IPS-18c (cell line): ENCODE measurements around the gene PTRH1.

ENCODE experiments used
- H3K4me3 ChIP-seq: 2 replicates; pipeline ENCODE4 v1.7.0; 2013; ENCODE audit warnings: low read depth, mild to moderate bottlenecking, low read length, moderate library complexity; ENCODE audit not compliant: insufficient read depth
- H3K9me3 ChIP-seq: one replicate; pipeline ENCODE4 v1.6.1; 2013; ENCODE audit warnings: mild to moderate bottlenecking, low read length, moderate library complexity; ENCODE audit not compliant: control insufficient read depth, insufficient read depth

PTRH1 gene

DNA sequence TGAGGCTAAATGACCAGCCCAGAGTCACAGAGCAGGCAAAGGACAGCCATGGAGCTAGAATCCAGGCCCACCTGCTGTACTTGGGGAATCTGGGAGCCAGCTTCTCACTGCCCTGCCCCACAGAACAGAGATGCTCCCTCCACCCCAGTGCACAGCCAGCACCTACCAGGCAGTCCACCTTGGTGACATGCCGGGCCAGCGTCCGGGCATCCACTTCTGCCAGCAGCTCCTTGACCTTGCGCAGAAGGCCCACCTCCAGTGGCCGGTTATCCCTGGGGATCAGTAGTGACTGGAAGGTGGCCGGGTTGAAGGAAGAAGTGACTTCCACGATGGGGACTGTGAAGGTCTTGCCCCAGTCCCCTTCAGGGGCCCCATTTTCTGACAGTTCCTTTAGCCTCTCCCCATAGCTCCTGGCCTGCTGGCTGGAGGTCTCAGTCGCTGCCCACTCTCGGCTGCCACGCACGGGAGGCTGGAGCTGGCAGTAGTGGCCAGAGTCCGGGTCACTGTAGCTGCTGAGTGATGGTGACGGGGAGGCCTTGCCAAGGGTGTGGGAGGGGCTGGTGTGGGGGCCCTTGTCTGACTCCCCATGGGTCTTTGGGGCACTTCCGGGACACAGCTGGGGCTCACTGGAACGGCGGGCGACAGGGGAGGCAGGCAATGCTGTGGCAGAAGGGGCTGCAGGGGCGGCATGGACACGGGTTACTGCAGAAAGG is 29.1 kb upstream of the PTRH1 start:
- Histone ChIP-seq H3K9me3 (no peaks in the 10 kb centered on the region), H3K4me3 (no peak overlapping the region)

GRCh38 chr9:127742435-127743088 is 27.1 kb upstream of the PTRH1 start:
- Histone ChIP-seq H3K9me3 (no peaks in the 10 kb centered on the region), H3K4me3 (peak overlapping the region; percentile 50)

DNA sequence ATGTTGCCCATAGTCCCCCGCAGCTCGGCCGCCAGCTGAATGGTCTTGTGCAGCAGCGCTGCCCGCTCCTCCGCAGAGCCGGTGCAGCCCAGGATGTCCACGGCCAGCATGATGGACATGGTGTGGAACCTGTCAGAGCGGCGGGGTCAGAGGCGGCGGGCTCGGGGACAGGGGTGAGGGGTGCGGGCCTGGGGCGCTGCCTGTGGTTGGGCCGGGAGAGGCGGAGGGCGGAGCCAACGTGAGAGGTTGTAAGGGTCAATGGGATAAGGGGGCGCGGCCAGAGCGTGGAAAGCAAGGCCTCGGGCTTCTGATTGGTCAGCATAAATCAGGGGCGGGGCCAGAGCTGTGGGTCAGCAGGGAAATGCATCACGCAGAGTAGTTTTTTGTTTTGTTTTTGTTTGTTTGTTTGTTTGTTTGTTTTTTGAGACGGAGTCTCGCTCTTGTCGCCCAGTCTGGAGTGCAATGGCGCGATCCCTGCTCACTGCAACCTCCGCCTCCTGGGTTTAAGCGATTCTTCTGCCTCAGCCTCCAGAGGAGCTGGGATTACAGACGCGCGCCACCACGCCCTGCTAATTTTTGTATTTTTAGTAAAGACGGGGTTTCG is 26.5 kb upstream of the PTRH1 start:
- peak overlapping the region; percentile 50 for H3K4me3 ChIP-seq
- no peaks in the 10 kb centered on the region for H3K9me3 ChIP-seq

DNA sequence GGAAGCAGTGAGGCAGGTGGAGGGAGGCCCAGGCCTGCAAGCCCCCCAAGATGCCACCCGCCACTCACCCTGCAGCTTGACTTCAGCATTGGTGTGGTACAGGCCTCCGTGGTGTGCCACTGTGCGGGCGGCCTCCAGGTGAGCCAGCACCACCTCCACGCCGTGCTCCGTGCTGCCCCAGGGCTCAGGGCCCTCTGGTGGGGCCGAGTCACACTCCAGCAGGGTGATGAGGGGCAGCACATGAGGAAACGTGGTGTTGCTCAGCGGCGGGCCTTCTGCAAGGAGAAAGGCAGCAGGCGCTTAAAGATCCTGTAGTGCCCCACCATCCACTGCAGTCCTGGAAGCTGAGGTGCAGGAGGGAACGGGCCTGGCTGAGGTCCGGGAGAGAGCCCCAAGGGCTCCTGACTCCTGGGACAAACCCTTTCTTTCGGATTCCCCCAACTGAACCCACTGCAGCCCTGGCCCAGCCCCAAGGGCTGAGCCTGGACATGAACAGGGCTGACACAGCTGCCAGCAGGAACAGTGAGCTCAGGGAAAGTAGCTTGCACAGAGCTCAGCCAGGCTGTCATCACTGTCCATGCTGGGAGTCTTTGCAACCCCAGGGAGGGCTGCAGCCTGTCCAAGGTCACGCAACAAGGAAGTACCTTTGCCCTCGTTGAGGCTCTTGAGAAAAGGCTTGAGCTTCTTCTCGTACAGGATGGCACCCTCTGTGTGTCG is 24.3 kb upstream of the PTRH1 start:
- Histone ChIP-seq H3K4me3 (no peak overlapping the region), H3K9me3 (no peaks in the 10 kb centered on the region)

DNA sequence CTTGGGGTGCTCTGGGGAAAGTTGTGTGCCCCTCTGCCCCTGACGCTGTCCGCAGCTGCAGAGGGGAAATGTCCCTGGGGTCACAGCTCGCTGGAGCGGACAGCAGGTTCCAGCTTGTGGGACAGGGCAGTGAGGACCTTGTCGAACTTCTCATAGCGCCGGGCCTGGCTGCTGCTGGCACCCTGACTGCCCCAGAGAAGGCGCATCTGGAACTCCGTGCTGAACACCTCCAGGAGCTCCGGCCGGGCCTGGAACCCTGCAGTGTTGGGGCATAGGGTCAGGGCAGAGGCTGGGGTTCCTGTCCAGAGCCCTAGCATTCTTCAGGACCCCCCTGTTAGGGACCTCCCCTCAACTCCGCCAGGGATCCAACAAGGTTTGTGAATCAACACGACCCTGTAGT is 23.2 kb upstream of the PTRH1 start:
- Histone ChIP-seq H3K4me3 (no peak overlapping the region), H3K9me3 (no peaks in the 10 kb centered on the region)

- H3K4me3 ChIP-seq: no peak overlapping the region
- H3K9me3 ChIP-seq: no peaks in the 10 kb centered on the region
These were observed 20.2 kb upstream of the PTRH1 start for GRCh38 chr9:127735530-127736185.

- peak within 1 kb of the TSS; percentile 88 for H3K4me3 ChIP-seq
- H3K9me3 ChIP-seq: no peaks in the 10 kb centered on the region
These were observed 19.5 kb upstream of the PTRH1 start, which contains the start of gene TOR2A for GRCh38 chr9:127734747-127735529. TSS of gene TOR2A (minus strand) at chr9:127735294. CDS start at chr9:127735270, 24 bp downstream.

DNA sequence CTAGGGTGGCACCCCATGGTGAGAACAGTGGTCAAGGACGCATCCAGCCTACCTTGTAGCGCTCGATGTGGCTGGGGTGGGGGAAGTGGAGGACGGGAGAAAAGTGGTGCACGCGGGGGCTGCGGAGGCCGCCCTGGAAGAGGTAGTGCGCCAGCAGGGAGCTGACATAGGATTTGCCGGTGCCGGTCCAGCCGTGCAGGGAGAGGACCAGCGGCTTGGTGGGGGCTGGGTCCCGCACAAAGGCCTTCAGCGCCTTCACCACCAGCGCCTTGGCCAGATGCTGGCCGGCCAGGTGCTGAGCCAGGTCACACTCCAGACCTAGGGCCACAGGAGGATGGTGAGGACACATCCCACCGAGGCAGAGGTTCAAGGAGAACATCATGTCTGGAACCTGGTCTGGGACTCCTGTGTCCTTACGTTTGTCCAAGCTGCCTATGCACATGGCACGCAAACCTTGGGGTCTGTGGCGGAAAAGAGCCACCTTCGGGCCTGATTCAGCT is 18.8 kb upstream of the PTRH1 start:
- H3K4me3 ChIP-seq: peak overlapping the region; percentile 88; the same call in 1 of the 2 replicates
- H3K9me3 ChIP-seq: no peaks in the 10 kb centered on the region

GRCh38 chr9:127733614-127734013 is 18.2 kb upstream of the PTRH1 start:
- H3K4me3 ChIP-seq: no peak overlapping the region

DNA sequence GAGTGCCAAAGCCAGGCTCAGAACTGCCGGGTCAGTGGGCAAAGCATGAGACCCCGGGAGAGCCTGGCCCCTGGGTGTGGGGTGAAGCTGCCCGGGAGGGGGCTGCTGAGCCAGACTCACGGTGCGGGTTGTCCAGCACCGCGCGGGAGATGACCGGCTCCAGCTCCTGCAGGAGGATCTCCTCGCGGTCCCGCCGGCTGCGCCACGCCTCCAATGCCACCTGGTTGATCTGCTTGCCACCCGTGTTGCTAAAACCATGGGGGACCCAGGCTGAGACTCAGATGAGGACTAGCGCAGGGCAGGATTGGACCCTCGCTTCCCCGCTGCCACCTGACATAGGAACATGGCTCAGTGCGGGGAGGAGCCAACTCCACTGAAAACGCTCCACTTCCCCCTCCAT is 17.0 kb upstream of the PTRH1 start:
- H3K4me3 ChIP-seq: no peak overlapping the region
- no peaks in the 10 kb centered on the region for H3K9me3 ChIP-seq

More at GRCh38 chr9:127733614-127734013, 18.2 kb upstream of the PTRH1 start:
- H3K9me3 ChIP-seq: no peaks in the 10 kb centered on the region

- no peak overlapping the region for H3K4me3 ChIP-seq
- no peaks in the 10 kb centered on the region for H3K9me3 ChIP-seq
These were observed 16.5 kb upstream of the PTRH1 start for GRCh38 chr9:127731938-127732337.

DNA sequence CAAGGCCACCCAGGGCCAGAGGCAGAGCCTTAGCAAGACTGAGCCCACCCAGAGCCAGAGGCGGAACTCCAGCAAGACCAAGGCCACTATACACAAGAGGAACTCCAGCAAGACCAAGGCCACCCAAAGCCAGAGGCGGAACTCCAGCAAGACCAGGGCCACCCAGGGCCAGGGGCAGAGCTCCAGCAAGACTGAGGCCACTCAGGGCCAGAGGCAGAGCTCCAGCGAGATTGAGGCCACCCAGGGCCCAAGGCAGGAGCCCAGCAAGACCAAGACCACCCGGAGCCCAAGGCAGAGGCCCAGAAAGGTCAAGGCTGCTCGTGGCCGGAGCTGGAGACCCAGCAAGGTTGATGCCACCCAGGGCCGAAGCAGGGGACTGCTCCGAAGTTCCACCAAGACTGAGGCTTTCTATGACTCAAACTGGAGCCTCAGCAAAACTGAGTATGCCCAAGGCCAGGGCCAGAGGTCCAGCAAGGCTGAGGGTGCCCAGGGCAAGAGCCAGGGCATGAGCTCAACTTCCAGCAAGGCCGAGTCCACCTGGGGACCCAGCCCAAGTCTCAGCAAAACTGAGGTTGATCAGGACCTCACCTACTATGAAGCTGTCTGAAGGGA is 15.4 kb upstream of the PTRH1 start:
- Histone ChIP-seq H3K9me3 (no peaks in the 10 kb centered on the region), H3K4me3 (no peak overlapping the region)

DNA sequence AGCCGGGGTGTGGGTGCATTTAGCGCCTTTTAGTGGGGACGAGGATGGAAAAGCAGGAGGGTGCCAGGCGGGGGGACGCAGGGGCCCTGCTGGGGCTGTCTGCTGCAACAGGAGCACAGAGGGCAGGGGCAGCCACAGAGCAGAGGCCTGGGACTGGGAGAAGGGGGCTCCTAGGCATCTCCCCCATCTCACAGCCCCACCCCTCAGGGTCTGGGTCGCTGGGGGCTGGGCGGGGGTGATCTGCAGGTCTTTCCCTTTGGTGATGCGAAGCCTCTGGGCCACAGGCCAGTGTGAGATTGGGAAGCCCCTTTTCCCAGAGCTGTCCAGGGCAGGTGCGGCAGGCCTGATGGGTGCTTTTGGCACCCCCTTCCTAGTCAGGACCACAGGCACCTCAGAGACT is 14.8 kb upstream of the PTRH1 start:
- no peak overlapping the region for H3K4me3 ChIP-seq
- no peaks in the 10 kb centered on the region for H3K9me3 ChIP-seq

- H3K9me3 ChIP-seq: no peaks in the 10 kb centered on the region
- H3K4me3 ChIP-seq: no peak overlapping the region
These were observed 14.2 kb upstream of the PTRH1 start for GRCh38 chr9:127729522-127730256.

GRCh38 chr9:127728808-127729207 is 13.3 kb upstream of the PTRH1 start:
- Histone ChIP-seq H3K9me3 (no peaks in the 10 kb centered on the region), H3K4me3 (no peak overlapping the region)
